K562 (cell line): ENCODE measurements around the gene TRIM38. TPM values are rescaled to one million over a fixed set of nuclear protein-coding genes. Genes with fewer than 3 reads are reported as not detected.

Source experiments
- ADNP ChIP-seq: fragments of 200-800 bp; sonication (Bioruptor generic); IDR thresholded peaks from 2 replicates; pipeline ENCODE4 v1.6.1; 2016; ENCODE audit warnings: missing genetic modification characterization, missing compliant biosample characterization
- GABPB1 ChIP-seq: sonication (generic); formaldehyde crosslinking; IDR thresholded peaks from 2 replicates; pipeline ENCODE4 v1.8.0; 2022; ENCODE audit warnings: mild to moderate bottlenecking, missing genetic modification reagents
- HDAC3 ChIP-seq: fragments of 450-650 bp; IDR thresholded peaks from 2 replicates; pipeline ENCODE4 v1.6.1; 2018; ENCODE audit warnings: borderline replicate concordance, mild to moderate bottlenecking, moderate library complexity; ENCODE audit not compliant: partially characterized antibody
- MTA3 ChIP-seq: fragments of 450-650 bp; formaldehyde crosslinking; IDR thresholded peaks from 2 replicates; pipeline ENCODE4 v1.6.1; 2017; ENCODE audit warnings: mild to moderate bottlenecking, borderline replicate concordance
- POLR2AphosphoS5 ChIP-seq: IDR thresholded peaks from 2 replicates; pipeline ENCODE4 v1.6.1; 2011; ENCODE audit warnings: mild to moderate bottlenecking, low read depth, low read length, moderate library complexity; ENCODE audit not compliant: control insufficient read depth, insufficient read depth
- SMARCC2 ChIP-seq: fragments of 450-650 bp; IDR thresholded peaks from 2 replicates; pipeline ENCODE4 v1.6.1; 2017; ENCODE audit warnings: antibody characterized with exemption, moderate library complexity, mild to moderate bottlenecking, low read depth
- ZC3H4 ChIP-seq: sonication (generic); formaldehyde crosslinking; IDR thresholded peaks from 2 replicates; pipeline ENCODE4 v1.9.0; 2021; ENCODE audit warnings: missing genetic modification reagents, borderline replicate concordance
- ZKSCAN1 ChIP-seq: fragments of 150-350 bp; IDR thresholded peaks from 2 replicates; pipeline ENCODE4 v1.6.1; 2016; ENCODE audit warnings: low read depth, low read length
- ZNF165 ChIP-seq: fragments of 250-450 bp; sonication (Bioruptor Pico); IDR thresholded peaks from 2 replicates; pipeline ENCODE4 v1.4.0; 2020; ENCODE audit warnings: borderline replicate concordance
- ZNF212 ChIP-seq: fragments of 450-650 bp; formaldehyde crosslinking; IDR thresholded peaks from 2 replicates; pipeline ENCODE4 v1.4.0; 2020; ENCODE audit warnings: mild to moderate bottlenecking
- ZNF57 ChIP-seq: fragments of 450-650 bp; formaldehyde crosslinking; IDR thresholded peaks from 2 replicates; pipeline ENCODE4 v1.4.0; 2020; ENCODE audit warnings: mild to moderate bottlenecking, moderate library complexity
- ZNF668 ChIP-seq: fragments of 250-450 bp; sonication (Bioruptor Pico); IDR thresholded peaks from 2 replicates; pipeline ENCODE4 v1.8.0; 2022; ENCODE audit warnings: mild to moderate bottlenecking, inconsistent platforms
- polyA plus RNA-seq, 8 experiments: library from polyadenylated mRNA; depleted of rRNA in 4 of 8; stranded (reverse) in 5 of 8; unstranded in 3 of 8; fragments of >200 nt; fragmentation: Nextera tagmentation in 2 of 8; fragmentation: Illumina TruSeq in 1 of 8; extraction: Ambion mirVana in 2 of 8; extraction: Trizol in 1 of 8; gene quantifications; 2 replicates each; pipeline versions ENCODE4 v1.2.1 to v1.2.3, GENCODE V29; 2011 to 2014; ENCODE audit warnings: inconsistent platforms in 1 of 8, missing spikeins in 1 of 8
- total RNA-seq, 7 experiments: library from RNA; depleted of rRNA in 6 of 7; stranded (reverse); fragments of >200 nt in 6 of 7; fragmentation: Illumina TruSeq in 2 of 7; extraction: Trizol in 2 of 7; gene quantifications; 2 replicates each; pipeline versions ENCODE4 v1.2.1 to v1.2.3, GENCODE V29; 2011 to 2021; ENCODE audit warnings: low replicate concordance in 1 of 7
- TF ChIP-seq, protein P1 (sequence below), 2 experiments: IDR thresholded peaks in 1 of 2; conservative IDR thresholded peaks in 1 of 2; 2 replicates each; pipeline ENCODE4 v1.6.1; 2016; ENCODE audit warnings: low read depth in 2 of 2, mild to moderate bottlenecking in 1 of 2, missing compliant biosample characterization in 1 of 2, missing genetic modification characterization in 1 of 2, moderate library complexity in 1 of 2
- TF ChIP-seq, protein P2 (sequence below): fragments of 250-450 bp; sonication (Bioruptor Pico); IDR thresholded peaks from 2 replicates; pipeline ENCODE4 v1.8.0; 2021; ENCODE audit warnings: moderate library complexity, mild to moderate bottlenecking, inconsistent platforms
- TF ChIP-seq, protein P3 (sequence below), 2 experiments: fragments of 450-650 bp; formaldehyde crosslinking in 1 of 2; IDR thresholded peaks; 2 replicates each; pipeline versions ENCODE4 v1.4.0 to v1.6.1; 2014 to 2020; ENCODE audit warnings: mild to moderate bottlenecking in 2 of 2, borderline replicate concordance in 1 of 2, low read depth in 1 of 2

The TRIM38 gene
- total and polyA plus RNA-seq, 9 of the 15 experiments (the other 6 are each of a cell fraction or from before 2014, with no cell fraction given), result 1.7 to 6.7 (median 6.3) TPM

DNA sequence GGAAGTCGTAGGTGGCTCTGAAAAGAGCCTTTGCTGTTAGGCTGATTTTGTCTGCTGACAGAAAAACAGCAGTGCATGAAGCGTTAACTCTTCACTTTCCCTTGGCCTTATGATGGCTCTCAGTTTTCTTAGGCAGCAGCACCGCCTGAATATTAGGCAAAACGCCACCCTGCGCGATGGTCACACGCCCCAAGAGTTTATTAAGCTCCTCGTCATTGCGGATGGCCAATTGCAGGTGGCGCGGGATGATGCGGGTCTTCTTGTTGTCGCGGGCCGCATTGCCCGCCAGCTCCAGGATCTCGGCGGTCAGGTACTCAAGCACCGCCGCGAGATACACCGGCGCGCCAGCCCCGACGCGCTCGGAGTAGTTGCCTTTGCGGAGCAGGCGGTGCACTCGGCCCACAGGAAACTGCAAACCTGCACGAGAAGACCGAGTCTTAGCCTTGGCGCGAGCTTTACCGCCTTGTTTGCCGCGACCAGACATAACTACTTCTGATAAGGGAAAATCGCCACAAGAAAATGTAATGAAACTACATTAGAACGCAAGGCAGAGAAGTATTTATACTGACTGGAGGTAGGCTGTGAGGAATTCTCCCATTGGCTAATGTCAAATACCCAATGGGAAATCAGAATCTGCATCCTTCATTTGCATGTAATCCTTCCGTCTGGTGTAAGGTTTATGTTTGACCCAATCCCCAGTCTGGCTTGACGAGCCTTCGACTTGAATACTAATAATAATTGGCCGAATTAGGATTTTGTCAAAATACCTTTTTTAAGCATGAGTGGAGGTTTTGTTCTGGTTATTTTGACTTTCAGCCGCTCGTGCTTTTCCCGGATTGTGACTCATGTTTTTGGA, 70.7 kb downstream of the TRIM38 start (continued):
- TF ChIP-seq, protein P1, sequence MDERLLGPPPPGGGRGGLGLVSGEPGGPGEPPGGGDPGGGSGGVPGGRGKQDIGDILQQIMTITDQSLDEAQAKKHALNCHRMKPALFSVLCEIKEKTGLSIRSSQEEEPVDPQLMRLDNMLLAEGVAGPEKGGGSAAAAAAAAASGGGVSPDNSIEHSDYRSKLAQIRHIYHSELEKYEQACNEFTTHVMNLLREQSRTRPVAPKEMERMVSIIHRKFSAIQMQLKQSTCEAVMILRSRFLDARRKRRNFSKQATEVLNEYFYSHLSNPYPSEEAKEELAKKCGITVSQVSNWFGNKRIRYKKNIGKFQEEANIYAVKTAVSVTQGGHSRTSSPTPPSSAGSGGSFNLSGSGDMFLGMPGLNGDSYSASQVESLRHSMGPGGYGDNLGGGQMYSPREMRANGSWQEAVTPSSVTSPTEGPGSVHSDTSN (CRISPR knock-in tag; IDR thresholded peaks at IDR 0.05; ENCODE audit: low read depth), result no peak
- TF ChIP-seq, protein P1 (tag; conservative IDR thresholded peaks at IDR 0.05; ENCODE audit: low read depth), result no peak
- TF ChIP-seq GABPB1 (peak; percentile 61; the same call in 1 of the 2 replicates), ZNF212 (CRISPR knock-in tag) (0 out of 2 replicates have a peak, but pooled peaks have one; percentile 64), ZC3H4 (peak; percentile 98; the same call in 1 of the 2 replicates), ZKSCAN1 (peak; percentile 90), ZNF668 (CRISPR knock-in tag) (no peak), POLR2AphosphoS5 (peak; percentile 91), ADNP (no peak), ZNF165 (peak; percentile 74; the same call in 1 of the 2 replicates), ZNF57 (0 out of 2 replicates have a peak, but pooled peaks have one; percentile 38), SMARCC2 (0 out of 2 replicates have a peak, but pooled peaks have one; percentile 25), HDAC3 (no peak), MTA3 (peak; percentile 100)
- TF ChIP-seq, protein P2, sequence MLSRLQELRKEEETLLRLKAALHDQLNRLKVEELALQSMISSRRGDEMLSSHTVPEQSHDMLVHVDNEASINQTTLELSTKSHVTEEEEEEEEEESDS (CRISPR knock-in tag), result no peak
- TF ChIP-seq, protein P3, sequence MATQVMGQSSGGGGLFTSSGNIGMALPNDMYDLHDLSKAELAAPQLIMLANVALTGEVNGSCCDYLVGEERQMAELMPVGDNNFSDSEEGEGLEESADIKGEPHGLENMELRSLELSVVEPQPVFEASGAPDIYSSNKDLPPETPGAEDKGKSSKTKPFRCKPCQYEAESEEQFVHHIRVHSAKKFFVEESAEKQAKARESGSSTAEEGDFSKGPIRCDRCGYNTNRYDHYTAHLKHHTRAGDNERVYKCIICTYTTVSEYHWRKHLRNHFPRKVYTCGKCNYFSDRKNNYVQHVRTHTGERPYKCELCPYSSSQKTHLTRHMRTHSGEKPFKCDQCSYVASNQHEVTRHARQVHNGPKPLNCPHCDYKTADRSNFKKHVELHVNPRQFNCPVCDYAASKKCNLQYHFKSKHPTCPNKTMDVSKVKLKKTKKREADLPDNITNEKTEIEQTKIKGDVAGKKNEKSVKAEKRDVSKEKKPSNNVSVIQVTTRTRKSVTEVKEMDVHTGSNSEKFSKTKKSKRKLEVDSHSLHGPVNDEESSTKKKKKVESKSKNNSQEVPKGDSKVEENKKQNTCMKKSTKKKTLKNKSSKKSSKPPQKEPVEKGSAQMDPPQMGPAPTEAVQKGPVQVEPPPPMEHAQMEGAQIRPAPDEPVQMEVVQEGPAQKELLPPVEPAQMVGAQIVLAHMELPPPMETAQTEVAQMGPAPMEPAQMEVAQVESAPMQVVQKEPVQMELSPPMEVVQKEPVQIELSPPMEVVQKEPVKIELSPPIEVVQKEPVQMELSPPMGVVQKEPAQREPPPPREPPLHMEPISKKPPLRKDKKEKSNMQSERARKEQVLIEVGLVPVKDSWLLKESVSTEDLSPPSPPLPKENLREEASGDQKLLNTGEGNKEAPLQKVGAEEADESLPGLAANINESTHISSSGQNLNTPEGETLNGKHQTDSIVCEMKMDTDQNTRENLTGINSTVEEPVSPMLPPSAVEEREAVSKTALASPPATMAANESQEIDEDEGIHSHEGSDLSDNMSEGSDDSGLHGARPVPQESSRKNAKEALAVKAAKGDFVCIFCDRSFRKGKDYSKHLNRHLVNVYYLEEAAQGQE (IDR thresholded peaks at IDR 0.05; ENCODE audit: borderline replicate concordance), result no peak
- TF ChIP-seq, protein P3 (CRISPR knock-in tag; IDR thresholded peaks at IDR 0.05; ENCODE audit: low read depth), result no peak
